ENCODE results near the gene SLC25A13. TPM values are rescaled to one million over a fixed set of nuclear protein-coding genes. Genes with fewer than 3 reads are reported as not detected.
A peak's percentile ranks its signal among the peaks of the same experiment; 100 is the strongest.

SLC25A13 gene
- total and polyA plus RNA-seq, 9 of the 15 experiments (the other 6 are each of a cell fraction or from before 2014, with no cell fraction given), result 21.4 to 80.2 (median 58.7) TPM

- Histone ChIP-seq H2AFZ (ENCODE audit: low read depth, low read length) (no peak overlapping the region), H3K27me3 (ENCODE audit: control insufficient read depth in 2 of 2, insufficient read depth in 2 of 2, low read length in 2 of 2) (no peaks in the 10 kb centered on the region), H3K4me3 (no peak overlapping the region), H3K9me1 (ENCODE audit: control insufficient read depth, insufficient read depth, low read length) (no peaks in the 10 kb centered on the region), H3K4me2 (ENCODE audit: insufficient read depth, low read length) (no peak overlapping the region), H4K20me1 (replicated peaks; ENCODE audit: control insufficient read depth, insufficient read depth, low read length) (no peaks in the 10 kb centered on the region; the same call in 1 of the 2 replicates), H3K27ac (ENCODE audit: extremely low read depth, low read depth, low read length) (peak overlapping the region; percentile 94; the same call in 1 of the 3 replicates), H3K79me2 (ENCODE audit: control insufficient read depth, insufficient read depth, low read length) (peaks cover 88% of the 10 kb centered on the region), H3K9me3 (replicated peaks; ENCODE audit: control insufficient read depth, insufficient read depth, low read depth, low read length) (no peaks in the 10 kb centered on the region), H3K9ac (ENCODE audit: insufficient read depth in 1 of 2, low read depth in 2 of 2, low read length in 2 of 2) (no peak overlapping the region), H3K36me3 (ENCODE audit: control insufficient read depth, insufficient read depth, low read length) (peaks cover 5% of the 10 kb centered on the region; the same call in 2 of the 3 replicates), H3K4me1 (replicated peaks in 1 of 2; ENCODE audit: control insufficient read depth in 2 of 2, insufficient read depth in 2 of 2, low read length in 2 of 2) (peaks cover 24 to 75% of the 10 kb centered on the region in 2 experiments)
- FAIRE-seq (no peak), DNase-seq (ENCODE audit: extremely low read depth in 1 of 4, low spot score in 3 of 4) (no peak), ATAC-seq (no peak)
- BruUV-seq (replicated peaks), result no TSS peak
- intact Hi-C loops (cut with micrococcal nuclease) (no loop called here), in situ Hi-C loops (cut with MboI) (no loop called here)
- POLR2A ChIA-PET, result no interaction called here
- CTCF ChIA-PET (ENCODE audit: low intra/inter-chr PET ratio), result no interaction called here
- 70% methylated on average over 3 of the region's 3 CpGs for WGBS (ENCODE audit: insufficient coverage, low coverage, missing lambda C conversion rate)
- no peak for TF ChIP-seq NFIC (IDR thresholded peaks at IDR 0.05)
- TF ChIP-seq HMBOX1 (IDR thresholded peaks at IDR 0.05), result 0 out of 2 replicates have a peak, but pooled peaks have one; percentile 19
- TF ChIP-seq, protein P1, sequence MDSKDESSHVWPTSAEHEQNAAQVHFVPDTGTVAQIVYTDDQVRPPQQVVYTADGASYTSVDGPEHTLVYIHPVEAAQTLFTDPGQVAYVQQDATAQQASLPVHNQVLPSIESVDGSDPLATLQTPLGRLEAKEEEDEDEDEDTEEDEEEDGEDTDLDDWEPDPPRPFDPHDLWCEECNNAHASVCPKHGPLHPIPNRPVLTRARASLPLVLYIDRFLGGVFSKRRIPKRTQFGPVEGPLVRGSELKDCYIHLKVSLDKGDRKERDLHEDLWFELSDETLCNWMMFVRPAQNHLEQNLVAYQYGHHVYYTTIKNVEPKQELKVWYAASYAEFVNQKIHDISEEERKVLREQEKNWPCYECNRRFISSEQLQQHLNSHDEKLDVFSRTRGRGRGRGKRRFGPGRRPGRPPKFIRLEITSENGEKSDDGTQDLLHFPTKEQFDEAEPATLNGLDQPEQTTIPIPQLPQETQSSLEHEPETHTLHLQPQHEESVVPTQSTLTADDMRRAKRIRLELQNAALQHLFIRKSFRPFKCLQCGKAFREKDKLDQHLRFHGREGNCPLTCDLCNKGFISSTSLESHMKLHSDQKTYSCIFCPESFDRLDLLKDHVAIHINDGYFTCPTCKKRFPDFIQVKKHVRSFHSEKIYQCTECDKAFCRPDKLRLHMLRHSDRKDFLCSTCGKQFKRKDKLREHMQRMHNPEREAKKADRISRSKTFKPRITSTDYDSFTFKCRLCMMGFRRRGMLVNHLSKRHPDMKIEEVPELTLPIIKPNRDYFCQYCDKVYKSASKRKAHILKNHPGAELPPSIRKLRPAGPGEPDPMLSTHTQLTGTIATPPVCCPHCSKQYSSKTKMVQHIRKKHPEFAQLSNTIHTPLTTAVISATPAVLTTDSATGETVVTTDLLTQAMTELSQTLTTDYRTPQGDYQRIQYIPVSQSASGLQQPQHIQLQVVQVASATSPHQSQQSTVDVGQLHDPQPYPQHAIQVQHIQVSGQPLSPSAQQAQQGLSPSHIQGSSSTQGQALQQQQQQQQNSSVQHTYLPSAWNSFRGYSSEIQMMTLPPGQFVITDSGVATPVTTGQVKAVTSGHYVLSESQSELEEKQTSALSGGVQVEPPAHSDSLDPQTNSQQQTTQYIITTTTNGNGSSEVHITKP (IDR thresholded peaks at IDR 0.05; ENCODE audit: partially characterized antibody), result peak; percentile 88
Measured at GRCh38 chr7:96238976-96239766, 82.7 kb downstream of the SLC25A13 start.

Measured in K562 (cell line).